Measurements from ENCODE around the gene R3HDM1.

- TF ChIP-seq CTCF (IDR thresholded peaks at IDR 0.05) (no peak), POLR2A (IDR thresholded peaks at IDR 0.05) (no peak)
Observed at GRCh38 chr2:135657806-135658582, 126.7 kb downstream of the R3HDM1 start.

Measured in heart left ventricle (tissue), 13 donors.